T1000 (cell line): ENCODE data around the gene RNLS.

ENCODE experiments used
- DNase-seq: peaks from one replicate; lab custom pipeline; 2025; ENCODE audit warnings: mixed read lengths; lab: John Stamatoyannopoulos, UW

Gene RNLS

DNA sequence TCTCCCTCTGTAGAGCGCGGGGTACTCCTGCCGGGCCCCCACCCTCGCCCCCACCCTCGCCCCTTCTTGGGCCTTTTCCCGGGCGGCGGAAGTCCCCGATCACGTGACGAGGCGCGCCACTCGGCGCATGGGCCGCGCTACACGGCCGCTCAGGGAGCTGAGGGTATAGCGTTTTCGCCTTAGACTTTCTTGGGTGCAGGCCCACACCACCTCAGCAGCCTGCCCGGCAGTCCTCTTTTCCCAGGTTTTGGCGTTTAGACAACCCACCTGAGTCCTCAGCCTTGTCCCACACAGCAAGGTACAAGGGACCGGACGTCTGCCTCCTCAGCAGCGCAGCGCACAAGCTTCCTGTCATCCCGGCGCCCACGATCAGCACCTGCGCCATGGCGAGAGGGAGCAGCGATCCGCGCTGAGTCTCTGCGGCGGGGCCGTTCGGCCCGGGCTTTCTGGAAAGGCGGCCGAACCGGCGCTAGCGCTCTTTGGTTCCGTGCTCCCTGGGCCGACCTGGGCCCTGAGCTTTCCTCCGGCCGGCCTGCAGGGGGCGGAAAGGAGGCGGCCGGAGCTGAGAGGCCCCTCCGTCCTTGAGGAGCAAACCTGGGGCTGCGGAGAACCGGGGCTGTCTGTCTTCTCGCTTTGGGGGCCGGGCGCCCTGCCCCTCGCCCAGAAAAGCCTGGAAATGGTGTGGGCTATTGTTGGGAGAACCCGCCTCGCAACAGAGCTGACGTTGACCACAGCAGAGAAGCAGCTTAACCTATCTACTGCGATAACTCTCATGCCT is at the start of gene RNLS:
RNLS (minus strand) TSS at position 513 of the 778 bp plus-strand sequence.
- DNase-seq: no peak

DNA sequence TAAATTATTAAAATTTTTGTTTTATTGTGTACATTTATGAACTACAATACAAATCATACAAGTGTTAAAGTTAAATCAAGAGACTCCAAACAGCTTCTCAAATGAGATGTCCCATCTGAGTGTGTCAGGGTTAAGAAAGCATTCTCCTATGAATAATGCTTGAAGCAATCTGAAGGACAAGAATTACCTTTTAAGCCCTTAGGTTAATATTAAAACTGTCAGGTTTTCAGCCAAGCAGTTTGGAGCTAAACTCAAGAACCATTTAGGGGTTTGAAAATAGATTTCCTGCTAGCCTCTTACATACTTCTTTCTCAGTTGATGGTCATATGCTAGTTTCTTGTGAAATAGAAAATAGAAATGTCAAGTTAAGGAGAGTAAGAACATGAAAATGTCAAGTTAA is 41.7 kb upstream of the RNLS start:
- no peak for DNase-seq

DNA sequence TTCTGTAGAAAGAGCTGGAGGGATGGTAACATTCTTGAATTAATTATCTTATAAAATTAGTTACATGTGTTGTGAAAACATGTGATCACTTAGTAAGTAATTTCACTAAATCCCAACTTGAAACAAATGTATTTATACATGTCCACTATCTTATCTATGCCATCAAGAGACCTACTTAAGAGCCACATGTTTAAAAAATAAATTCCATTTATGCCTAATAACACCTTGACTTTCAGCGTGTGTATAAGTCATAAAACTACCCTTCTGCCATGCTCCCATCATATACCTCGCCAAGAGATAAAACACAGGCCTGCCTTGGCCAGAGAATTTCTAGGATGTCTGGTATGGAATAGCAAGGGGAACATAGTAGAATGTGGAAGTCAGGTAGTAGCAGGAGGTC is 40.7 kb upstream of the RNLS start:
- no peak for DNase-seq

DNA sequence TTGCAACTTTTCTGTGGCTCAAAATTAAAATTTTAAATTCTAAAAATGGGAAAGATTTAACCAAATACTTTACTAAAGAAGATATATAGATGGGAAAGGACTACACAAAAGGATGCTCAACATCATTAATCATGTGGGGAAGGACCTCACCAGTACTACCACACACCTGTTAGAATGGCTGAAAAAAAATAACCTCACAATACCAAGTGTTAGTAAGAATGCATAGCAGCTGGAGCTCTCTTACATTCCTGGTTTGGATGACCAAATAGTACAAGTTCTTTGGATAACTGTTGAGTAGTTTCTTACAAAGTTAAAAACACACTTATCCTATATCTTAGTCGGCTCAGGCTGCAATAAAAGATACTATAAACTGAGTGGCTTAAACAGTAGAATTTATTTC is 37.3 kb upstream of the RNLS start:
- DNase-seq: no peak

DNA sequence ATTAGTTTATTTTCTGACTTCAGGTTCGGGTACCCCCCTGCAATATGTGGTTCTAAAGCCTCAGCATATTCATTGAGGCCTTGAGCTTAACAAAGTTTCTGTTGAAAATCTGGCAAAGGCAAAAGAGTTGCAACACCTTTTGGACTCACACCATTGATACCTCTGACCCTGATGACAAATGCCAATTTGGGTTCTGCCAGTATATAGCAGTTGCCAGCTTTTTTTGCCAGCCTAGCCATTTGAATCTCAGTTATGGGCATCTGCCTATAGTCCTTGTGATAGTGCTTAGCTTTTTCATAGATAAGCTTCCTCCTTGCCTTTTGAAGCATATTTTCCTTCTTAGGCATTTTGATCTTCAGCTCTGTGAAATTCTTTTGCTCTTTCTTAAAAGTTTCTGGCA is 35.4 kb upstream of the RNLS start:
- no peak for DNase-seq

DNA sequence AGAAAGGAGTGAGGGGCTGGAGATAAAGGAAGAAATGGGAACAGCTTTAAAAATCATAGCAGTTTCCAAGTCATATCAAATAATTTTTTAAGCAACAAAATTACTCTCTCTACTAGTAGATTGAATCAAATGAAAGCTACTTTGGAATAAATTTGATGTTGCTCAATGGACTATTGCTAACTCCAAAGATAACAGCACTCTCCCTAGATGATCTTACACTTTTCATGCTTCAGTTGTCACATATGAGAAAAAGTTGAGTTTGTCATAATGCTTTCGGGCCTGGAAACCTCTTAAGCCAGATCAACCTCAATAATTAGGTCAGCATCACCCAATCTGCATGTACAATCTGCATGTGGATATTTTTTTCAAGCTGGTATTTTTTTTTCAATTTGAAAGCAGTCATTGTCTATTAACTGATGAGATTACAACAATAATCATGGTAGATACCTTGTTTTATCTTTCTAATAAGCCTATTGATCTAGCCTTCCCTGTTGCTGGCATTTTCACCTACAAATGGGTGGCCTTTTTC is 34.7 kb upstream of the RNLS start:
- DNase-seq: no peak

DNA sequence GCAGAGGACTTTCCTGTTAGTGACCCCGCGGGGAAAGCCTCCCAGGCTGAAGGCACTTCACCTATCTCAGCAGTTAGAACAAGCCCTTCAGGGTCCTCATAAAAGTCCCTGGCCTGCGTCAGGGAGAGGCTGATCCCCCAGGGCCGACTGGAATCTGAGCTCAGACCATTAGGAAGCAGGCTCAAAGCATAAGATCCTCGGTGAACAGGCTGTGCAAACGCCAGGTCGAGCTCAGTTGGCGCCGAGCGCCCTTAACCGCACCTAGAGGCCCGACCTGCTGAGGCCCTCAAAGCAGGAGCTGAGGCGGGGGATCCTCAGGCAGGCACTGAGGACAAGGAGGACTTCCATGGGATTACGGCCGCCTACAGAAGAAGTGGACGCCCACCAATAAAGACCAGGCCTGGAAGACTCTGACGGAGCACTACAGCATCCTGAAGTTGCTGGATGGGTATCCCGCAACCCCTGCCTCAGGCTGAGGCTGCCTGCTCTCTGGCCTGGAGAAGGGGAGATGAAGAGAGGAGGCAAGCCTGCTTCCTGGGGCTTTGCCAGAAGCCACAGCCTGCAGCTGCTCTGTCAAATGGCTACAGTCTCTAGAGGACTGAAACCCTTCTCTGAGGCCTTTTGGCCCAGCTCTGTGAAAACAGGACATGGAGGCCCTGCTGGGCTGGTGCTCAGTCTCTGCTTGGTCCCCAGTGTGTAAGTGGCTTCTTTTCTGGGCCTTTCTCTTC is 33.3 kb upstream of the RNLS start:
- no peak for DNase-seq

DNA sequence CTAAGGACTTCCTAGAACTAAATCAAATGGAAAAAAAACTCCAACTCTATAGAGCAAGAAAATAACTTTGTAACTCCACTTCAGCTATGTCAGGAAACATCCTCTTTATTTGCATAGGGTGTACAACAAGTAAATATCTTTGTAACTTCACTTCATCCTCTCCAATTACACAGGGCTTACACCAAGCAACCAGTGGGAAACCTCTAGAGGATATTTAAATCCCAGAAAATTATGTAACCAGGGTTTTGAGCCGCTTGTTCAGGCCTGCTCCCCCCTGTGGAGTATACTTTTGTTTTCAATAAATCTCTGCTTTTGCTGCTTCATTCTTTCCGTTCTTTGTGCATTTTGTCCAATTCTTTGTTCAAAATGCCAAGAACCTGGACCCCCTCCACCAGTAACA is 25.7 kb upstream of the RNLS start:
- no peak for DNase-seq

DNA sequence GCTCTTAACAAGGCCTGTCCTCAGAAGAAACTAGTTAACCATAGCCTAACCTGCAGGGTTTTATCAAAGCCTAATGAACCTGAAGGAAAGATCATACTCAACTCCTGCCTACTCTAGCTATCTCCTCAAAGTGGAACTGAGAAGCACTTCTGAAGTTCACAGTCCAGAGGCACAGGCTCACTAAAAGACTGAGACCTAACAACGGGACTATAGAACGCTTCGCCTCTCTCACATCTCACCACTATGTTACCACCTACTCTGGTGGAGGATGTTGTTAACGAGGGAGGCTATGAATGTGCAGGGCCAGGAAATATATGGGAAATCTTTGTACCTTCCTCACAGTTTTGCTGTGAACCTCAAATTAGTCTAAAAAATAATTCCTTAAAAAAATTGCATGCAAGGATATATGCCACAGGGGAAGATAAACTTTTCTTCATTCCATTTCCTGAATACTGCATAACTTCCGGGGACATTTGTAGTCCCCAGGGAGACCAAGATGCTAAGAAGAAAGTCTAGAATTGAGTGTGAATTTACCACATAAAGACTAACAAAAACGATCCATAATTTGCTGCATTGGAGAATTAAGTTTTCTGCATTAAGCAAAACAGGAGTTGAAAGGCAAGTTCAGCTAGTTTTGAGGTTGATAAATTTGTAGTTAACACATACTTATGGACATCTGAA is 25.1 kb upstream of the RNLS start:
- no peak for DNase-seq

DNA sequence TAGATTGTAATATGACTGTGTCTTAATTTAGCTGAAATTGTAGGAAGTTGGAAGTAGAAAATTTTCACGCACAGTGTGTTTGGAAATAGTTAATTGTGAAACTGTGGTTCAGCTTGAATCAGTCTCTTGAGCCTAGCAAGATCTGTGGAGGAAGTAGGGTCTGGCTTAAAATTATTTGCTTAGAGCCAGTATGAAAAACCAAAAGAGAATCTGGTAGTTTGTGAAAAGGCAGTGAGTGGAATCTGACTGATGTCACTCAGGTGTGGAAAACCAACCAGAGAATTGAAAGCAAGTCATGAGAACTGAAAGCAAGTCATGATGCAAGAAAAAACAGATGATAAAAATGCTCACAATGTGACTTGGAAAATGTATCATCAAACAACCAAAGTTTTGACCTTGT is 14.9 kb upstream of the RNLS start:
- DNase-seq: no peak

DNA sequence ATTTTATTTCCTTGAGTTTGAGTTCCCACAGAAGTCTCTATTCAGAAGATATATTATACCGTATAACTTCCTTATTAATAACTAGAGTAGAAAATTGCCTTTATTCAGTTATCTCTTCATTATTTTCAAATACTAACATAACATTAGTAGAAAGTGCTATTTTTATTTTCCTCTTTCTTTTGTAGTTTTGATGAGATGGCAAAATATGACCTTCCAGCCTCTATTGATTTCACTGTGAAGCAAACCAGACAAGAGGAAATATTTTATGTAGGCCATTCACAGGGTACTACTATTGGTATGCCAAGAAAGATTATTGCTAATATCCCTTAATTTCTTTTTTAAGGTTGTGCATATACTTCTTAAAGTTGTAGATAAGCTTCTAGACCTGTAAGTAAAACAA is 11.4 kb upstream of the RNLS start:
- no peak for DNase-seq

DNA sequence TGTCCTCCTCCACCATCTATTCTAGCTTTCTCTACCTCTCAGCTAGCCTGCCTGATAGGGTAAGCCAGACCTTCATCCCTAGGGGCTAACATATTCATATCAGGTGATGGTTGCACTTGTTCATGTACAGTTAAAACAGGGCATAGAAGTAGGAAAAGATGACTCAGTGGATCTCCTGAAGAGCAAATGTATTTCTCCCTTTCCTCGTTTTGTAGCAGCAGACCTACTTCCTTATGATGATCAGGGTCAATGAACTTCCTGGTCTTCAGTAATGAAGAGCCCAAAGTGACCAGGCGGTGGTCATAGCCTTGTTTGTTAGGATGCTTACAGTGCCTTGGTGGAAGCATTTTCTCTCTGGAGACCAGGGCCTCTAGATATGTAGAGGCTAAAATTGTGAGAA is 9.8 kb upstream of the RNLS start:
- no peak for DNase-seq

DNA sequence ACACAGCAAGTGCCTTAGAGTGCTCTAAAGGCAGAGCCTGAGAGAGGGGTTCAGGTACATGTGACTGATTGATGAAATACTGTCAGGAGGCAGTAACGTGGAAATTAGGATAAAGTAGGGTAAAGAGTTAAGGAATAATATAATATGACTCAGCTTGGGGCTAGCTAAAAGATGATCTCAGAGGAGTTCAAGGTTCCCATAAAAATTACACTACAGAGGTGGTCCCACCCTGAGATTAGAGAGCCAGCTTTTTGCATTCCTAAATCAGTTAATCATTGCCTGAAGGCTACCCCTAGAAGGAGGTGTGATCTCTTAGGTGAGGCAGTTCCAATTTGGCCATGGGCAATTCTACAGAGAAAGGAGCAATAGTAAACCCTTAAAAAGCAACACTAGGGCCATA is 9.3 kb upstream of the RNLS start:
- no peak for DNase-seq

DNA sequence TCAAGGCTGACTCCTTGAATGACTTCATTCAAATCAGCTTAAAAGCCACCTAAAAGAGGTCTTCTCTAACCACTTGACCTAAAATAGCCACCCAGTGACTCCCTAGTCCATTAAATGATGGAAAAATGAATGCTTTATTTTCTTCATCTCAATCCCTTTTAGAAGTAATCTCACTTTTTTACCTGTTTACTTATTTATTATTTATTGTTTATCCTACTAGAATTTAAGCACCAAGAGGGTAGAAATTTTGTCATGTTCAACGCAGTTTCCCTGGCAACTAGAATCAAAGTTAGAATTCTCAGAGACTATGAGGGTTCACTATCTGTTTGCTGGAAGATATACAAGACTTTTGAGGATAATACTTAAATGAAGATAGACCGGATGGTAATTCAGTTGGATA is 3.3 kb upstream of the RNLS start, which contains the start of gene LIPJ:
LIPJ (plus strand) TSS at position 301 of the 400 bp plus-strand sequence. CDS start 3,926 bp downstream, outside the sequence.
- no peak for DNase-seq

DNA sequence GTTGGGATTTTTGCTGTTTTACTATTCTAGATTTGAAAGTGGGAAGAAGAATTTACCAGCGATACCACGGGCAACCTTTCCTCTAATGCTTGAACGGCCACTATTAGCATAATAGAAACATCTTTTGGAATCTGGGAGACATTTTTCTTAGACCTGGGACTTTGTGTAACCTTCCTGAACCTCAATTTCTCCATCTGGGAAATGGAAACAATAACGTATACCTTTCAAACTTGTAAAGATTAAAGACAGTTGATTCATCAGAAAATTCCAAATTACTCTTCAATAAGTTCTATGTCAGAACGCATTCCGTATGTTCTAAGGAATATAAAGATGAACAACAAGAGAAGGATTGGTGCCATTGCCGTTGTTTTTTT is 453 bp upstream of the RNLS start:
- no peak for DNase-seq

DNA sequence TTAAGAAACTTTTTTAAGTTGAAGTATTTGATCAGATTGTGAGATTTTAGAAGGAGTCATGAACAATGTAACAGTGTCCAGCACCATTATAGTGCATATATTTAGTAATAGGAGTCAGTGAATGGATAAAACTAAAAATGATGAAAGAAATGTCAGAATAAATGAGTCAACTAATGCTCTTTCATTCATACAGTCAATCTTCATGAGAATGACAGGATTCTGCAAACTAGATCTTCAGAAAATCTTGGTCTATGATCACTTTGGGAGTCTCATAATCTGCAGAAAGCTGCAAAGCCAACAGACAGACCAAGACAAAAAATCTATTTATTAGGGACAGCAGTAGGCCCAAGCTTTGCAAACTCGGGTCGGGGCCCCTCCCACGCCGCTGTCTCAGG is 710 bp downstream of the RNLS start:
- no peak for DNase-seq

DNA sequence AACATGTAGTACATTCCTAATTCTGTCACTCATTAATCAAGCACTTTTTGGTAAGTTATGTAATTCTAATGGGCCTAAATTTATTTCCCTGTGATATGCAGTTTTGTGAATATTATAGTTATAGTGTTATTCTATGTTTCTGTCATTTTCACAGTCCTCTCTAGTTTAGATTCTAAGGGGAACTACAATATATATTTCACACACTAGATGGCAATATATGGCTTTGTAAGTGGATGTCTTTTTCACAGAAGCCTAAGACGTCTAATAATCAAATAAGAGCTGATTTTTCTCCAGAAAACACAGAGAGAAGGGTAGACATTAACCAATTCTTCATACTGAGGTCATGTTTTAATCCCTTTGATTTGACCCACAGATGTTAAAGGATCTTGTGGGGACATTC is 18.0 kb downstream of the RNLS start:
- no peak for DNase-seq

DNA sequence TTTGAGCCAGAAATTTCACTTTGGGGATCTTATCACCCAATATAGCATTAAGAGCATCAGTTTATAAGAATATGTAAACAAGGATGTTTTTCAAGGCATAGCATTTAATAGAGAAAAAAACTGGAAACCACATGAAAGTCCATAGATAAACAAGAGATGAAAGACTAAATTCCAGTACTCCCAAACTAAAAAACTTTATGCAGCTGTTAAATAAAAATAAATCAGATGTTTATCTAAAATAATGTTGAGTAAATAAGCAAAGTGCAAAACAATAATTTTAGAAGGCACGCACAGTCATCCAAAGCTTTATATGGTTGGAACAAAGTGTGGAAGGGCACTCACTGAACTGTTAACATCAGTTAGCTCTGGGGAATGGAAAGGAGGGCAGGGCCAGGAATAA is 21.0 kb downstream of the RNLS start:
- DNase-seq: no peak

DNA sequence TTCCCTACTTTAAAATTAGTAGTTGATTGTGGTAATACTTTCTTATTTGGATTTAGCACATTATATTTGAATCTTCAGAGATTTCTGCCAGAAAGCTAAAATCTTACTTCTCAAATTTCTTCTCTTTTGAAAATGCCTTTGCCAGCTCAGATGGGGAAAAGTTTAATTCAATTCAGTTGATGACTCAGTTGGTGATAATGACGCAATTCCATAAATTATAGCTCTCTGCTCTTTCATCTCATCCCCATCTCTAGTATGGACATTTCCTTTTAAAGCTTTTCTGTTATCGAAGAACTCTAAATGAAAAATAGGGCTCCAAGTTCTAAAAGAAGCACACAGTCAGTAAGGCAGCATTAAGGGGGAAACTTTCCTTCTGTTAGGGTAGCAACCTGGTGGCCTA is 25.5 kb downstream of the RNLS start:
- no peak for DNase-seq

DNA sequence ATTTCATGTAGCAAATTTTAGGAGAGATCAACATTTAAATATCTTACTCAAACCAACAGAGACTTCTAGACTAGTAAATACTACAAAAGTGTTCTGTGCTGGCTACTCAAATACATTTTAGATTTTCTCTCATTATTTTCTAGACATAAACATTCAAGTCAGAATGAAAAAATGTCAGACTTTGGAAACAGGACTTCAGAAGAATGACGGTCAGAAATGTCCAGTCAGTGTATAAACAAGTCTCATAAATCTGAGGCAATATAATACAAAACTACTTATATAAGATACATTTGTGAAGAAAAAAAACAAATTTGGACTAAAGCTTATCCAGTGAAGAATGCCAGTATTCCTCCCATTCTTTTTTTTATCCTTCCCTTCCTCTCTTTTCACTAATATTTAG is 25.9 kb downstream of the RNLS start:
- DNase-seq: no peak

DNA sequence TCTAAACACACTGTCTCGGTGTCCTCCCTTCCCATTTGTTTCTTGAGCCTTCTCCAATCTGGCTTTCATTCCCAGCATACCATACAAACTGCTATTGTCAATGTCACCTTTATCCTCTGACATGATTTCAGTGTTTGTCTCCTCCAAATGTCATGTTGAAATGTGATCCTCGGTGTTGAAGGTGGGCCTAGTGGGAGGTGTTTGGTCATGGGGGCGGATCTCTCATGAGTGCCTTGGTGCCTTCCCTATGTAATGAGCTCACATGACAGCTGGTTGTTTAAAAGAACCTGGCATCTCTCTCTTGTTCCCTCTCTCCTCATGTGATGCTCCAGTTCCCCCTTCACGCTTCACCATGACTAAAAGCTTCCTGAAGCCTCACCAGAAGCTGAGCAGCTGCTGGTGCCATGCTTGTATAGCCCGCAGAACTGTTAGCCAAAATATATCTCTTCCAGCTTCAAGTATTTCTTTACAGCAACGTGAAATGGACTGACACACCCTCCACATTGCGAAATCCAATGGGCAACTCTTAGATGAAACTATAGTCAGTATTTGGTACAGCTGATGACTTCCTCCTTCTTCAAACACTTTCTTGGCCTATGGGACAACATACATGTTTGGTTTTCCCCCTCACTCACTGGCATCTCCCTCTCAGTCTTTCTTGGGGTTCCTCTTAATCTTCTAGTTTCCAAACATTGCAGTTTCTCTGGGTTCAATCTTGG is 27.8 kb downstream of the RNLS start:
- DNase-seq: no peak

DNA sequence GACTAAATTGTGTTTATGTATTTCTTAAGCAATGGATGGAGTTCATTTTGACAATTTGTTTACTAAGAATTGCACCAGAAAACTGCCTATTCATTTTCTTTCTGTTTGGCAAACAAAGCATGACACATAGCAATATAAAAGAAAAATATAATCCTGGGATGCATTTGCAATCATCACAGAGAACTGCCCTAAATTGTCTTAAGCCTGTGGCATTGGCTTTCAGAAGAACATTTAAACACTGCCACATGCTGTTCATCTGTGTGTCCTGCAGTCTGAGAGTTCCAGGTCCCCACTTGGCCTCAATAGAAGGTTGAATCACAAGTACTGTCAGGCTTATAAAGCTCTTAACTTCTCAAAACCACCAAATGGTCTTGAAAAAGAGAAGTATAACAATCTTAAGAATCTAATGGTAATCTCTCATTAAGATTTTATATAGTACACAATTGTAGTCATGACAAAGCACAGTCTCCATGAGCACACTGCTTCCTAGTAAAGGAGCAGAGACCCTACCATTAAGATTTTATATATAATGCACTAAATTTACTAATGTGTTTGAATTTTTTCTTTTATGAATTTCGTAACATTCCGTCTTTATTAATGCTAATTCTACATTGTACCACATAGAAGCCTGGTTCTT is 29.9 kb downstream of the RNLS start:
- peak; percentile 11 for DNase-seq
